ENCODE measurements around the gene CERT1.

Gene CERT1

DNA sequence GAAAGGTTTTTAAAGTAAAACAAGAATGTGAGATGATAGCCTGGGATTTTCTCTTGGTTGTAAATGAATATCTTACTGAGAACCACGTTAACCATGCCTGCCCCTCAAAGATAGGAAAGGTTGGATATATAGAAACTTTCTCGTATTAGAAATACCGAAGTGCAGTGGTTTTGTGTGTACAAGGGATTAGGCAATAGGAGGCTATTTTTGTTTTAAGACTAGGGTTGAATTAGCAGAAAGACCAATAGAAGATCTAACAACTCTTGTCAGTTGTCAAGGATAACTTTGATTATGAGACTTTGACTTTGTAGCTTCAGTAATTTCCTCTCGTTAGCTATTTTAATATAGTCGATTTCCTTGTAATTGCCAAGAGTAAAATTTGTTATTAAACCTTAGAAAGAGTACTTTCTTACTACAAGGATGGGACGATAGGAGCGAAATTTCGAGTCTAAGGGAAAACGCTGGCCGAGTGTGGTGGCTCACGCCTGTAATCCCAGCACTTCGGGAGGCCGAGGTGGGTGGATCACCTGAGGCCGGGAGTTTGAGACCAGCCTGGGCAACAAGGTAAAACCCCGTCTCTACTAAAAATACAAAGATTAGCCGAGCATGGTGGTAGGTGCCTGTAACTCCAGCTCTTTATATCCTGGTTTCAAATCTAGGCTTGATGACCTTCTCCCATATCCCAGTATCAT, 1.1 kb upstream of the CERT1 start:
- H4K20me1 ChIP-seq (ENCODE audit: control insufficient read depth, insufficient read depth, low read depth, low read length) = 0 out of 2 replicates have a peak, but pooled peaks cover 4% of the 10 kb centered on the region
- TF ChIP-seq EZH2phosphoT487 (IDR thresholded peaks at IDR 0.05; ENCODE audit: borderline replicate concordance, low read length) = no peak
- TF ChIP-seq, protein P1, sequence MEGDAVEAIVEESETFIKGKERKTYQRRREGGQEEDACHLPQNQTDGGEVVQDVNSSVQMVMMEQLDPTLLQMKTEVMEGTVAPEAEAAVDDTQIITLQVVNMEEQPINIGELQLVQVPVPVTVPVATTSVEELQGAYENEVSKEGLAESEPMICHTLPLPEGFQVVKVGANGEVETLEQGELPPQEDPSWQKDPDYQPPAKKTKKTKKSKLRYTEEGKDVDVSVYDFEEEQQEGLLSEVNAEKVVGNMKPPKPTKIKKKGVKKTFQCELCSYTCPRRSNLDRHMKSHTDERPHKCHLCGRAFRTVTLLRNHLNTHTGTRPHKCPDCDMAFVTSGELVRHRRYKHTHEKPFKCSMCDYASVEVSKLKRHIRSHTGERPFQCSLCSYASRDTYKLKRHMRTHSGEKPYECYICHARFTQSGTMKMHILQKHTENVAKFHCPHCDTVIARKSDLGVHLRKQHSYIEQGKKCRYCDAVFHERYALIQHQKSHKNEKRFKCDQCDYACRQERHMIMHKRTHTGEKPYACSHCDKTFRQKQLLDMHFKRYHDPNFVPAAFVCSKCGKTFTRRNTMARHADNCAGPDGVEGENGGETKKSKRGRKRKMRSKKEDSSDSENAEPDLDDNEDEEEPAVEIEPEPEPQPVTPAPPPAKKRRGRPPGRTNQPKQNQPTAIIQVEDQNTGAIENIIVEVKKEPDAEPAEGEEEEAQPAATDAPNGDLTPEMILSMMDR (IDR thresholded peaks at IDR 0.05; ENCODE audit: low read depth, low read length, poor library complexity, severe bottlenecking) = no peak
- H3F3A ChIP-seq (ENCODE audit: control insufficient read depth, insufficient read depth) = peaks cover 31% of the 10 kb centered on the region

DNA sequence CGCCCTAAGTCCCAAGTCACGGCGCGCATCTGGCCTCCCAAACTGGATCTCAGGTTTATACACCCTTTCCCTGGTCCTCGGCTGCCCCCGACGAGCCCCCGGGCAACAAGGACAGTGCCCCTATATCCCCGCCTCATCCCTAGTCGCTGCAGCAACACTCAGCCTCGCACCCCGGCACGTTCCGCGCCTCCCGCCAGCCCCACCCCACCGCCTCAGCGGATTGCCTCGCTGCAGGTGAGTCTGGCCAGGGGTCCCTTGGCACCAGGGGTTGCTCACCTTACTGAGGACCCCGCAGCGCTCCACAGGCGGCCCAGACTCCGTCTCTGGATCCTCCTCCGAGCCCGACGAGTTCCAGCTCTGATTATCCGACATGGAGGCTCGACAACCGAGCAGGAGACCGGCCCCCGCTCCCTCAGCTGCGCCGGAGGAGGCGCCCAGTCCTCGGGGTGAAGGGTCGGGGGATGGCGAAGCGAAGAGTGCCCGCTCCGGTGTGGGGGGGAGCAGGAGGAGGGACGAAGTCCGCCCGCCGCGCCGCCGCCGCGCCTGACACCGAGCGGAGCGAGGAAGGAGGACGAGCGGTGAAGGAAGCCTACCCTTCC, 494 bp downstream of the CERT1 start:
- peaks cover 45% of the 10 kb centered on the region for H3K4me1 ChIP-seq (ENCODE audit: control insufficient read depth, low read length)
- peaks cover 8% of the 10 kb centered on the region for H3K36me3 ChIP-seq (ENCODE audit: control insufficient read depth, low read length)
- H3K4me3 ChIP-seq (ENCODE audit: low read length) = peak overlapping the region; percentile 78
- H3K9me3 ChIP-seq (ENCODE audit: control insufficient read depth, insufficient read depth, low read length) = no peaks in the 10 kb centered on the region
- H4K20me1 ChIP-seq (ENCODE audit: control insufficient read depth, insufficient read depth, low read depth, low read length) = 0 out of 2 replicates have a peak, but pooled peaks cover 4% of the 10 kb centered on the region
- H3K27me3 ChIP-seq (ENCODE audit: control insufficient read depth, low read length) = no peaks in the 10 kb centered on the region
- peak overlapping the region; percentile 46 for H3K27ac ChIP-seq (ENCODE audit: low read depth, low read length)
- peak overlapping the region; percentile 77 for H3K4me2 ChIP-seq (ENCODE audit: low read length)
- H3F3A ChIP-seq (ENCODE audit: control insufficient read depth, insufficient read depth) = peaks cover 28% of the 10 kb centered on the region
- H3K79me2 ChIP-seq (ENCODE audit: control insufficient read depth, low read length) = peaks cover 90% of the 10 kb centered on the region
- TF ChIP-seq, protein P1 (IDR thresholded peaks at IDR 0.05; ENCODE audit: low read depth, low read length, poor library complexity, severe bottlenecking) = no peak
- TF ChIP-seq EZH2phosphoT487 (IDR thresholded peaks at IDR 0.05; ENCODE audit: borderline replicate concordance, low read length) = no peak
- no peaks in the 10 kb centered on the region for H3K9me2 ChIP-seq (replicated peaks; ENCODE audit: control insufficient read depth, low read length)

More for the DNA sequence above, 1.1 kb upstream of the CERT1 start:
- no peaks in the 10 kb centered on the region for H3K9me3 ChIP-seq (ENCODE audit: control insufficient read depth, insufficient read depth, low read length)
- peak overlapping the region; percentile 78 for H3K4me3 ChIP-seq (ENCODE audit: low read length)
- peak overlapping the region; percentile 77 for H3K4me2 ChIP-seq (ENCODE audit: low read length)
- no peaks in the 10 kb centered on the region for H3K9me2 ChIP-seq (replicated peaks; ENCODE audit: control insufficient read depth, low read length)
- peaks cover 90% of the 10 kb centered on the region for H3K79me2 ChIP-seq (ENCODE audit: control insufficient read depth, low read length)
- H3K27ac ChIP-seq (ENCODE audit: low read depth, low read length) = peak overlapping the region; percentile 80
- H3K4me1 ChIP-seq (ENCODE audit: control insufficient read depth, low read length) = peaks cover 61% of the 10 kb centered on the region
- no peaks in the 10 kb centered on the region for H3K27me3 ChIP-seq (ENCODE audit: control insufficient read depth, low read length)
- peaks cover 7% of the 10 kb centered on the region for H3K36me3 ChIP-seq (ENCODE audit: control insufficient read depth, low read length)

DNA sequence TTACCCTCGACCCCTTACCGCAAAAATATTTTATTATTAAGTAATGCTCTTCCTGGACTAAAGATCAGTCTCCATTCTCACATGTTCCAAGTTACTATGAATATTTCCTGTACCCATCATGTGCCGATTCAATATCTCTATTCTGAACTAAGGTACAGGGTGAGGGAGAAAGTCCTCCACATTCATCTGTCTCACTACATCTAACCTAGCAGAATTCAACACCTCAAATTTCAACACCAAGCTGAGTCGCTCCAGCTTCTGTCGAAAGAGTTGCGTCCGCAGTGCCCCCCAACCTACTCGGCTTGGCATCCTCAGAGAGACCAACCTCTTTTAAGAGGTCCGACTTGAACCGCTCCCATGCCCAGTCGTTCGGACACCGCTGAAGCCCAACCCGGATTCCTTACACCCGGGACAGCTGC, 1.0 kb downstream of the CERT1 start:
- Histone ChIP-seq H4K20me1 (ENCODE audit: control insufficient read depth, insufficient read depth, low read depth, low read length) (0 out of 2 replicates have a peak, but pooled peaks cover 4% of the 10 kb centered on the region), H3K79me2 (ENCODE audit: control insufficient read depth, low read length) (peaks cover 90% of the 10 kb centered on the region), H3F3A (ENCODE audit: control insufficient read depth, insufficient read depth) (peaks cover 23% of the 10 kb centered on the region), H3K27me3 (ENCODE audit: control insufficient read depth, low read length) (no peaks in the 10 kb centered on the region), H3K36me3 (ENCODE audit: control insufficient read depth, low read length) (peaks cover 11% of the 10 kb centered on the region), H3K4me3 (ENCODE audit: low read length) (peak overlapping the region; percentile 78), H3K27ac (ENCODE audit: low read depth, low read length) (no peak overlapping the region), H3K9me3 (ENCODE audit: control insufficient read depth, insufficient read depth, low read length) (no peaks in the 10 kb centered on the region), H3K9me2 (replicated peaks; ENCODE audit: control insufficient read depth, low read length) (no peaks in the 10 kb centered on the region), H3K4me1 (ENCODE audit: control insufficient read depth, low read length) (peaks cover 40% of the 10 kb centered on the region), H3K4me2 (ENCODE audit: low read length) (peak overlapping the region; percentile 77)
- TF ChIP-seq, protein P1 (IDR thresholded peaks at IDR 0.05; ENCODE audit: low read depth, low read length, poor library complexity, severe bottlenecking) = no peak
- no peak for TF ChIP-seq EZH2phosphoT487 (IDR thresholded peaks at IDR 0.05; ENCODE audit: borderline replicate concordance, low read length)
